Effector CD4-positive, alpha-beta T cell (primary cell): ENCODE data around the gene CRKL.

ENCODE experiments used
- DNase-seq: peaks from one replicate; pipeline ENCODE4 v3.0.0-alpha.2; 2020

Gene CRKL

GRCh38 chr22:20983081-20983771 is 66.0 kb downstream of the CRKL start:
- DNase-seq: no peak

GRCh38 chr22:20985720-20986119 is 68.5 kb downstream of the CRKL start:
- DNase-seq: no peak

GRCh38 chr22:20986365-20986764 is 69.2 kb downstream of the CRKL start:
- no peak for DNase-seq

- no peak for DNase-seq
Measured at GRCh38 chr22:20987375-20987774, 70.2 kb downstream of the CRKL start.

- no peak for DNase-seq
Measured at GRCh38 chr22:20988573-20989322, 71.5 kb downstream of the CRKL start.

GRCh38 chr22:20989323-20990138 is 72.3 kb downstream of the CRKL start:
- no peak for DNase-seq

- no peak for DNase-seq
Measured at GRCh38 chr22:20990184-20991180, 73.3 kb downstream of the CRKL start.

- no peak for DNase-seq
Measured at GRCh38 chr22:20991252-20992055, 74.2 kb downstream of the CRKL start.

- DNase-seq: no peak
Measured at GRCh38 chr22:20992056-20992442, 74.8 kb downstream of the CRKL start.

- no peak for DNase-seq
Measured at GRCh38 chr22:20992456-20993303, 75.5 kb downstream of the CRKL start.

GRCh38 chr22:20993304-20994127 is 76.3 kb downstream of the CRKL start:
- DNase-seq: no peak

GRCh38 chr22:20994128-20994901 is 77.1 kb downstream of the CRKL start:
- DNase-seq: no peak

- DNase-seq: no peak
Measured at GRCh38 chr22:20994902-20995241, 77.7 kb downstream of the CRKL start.

- no peak for DNase-seq
Measured at GRCh38 chr22:20995329-20996030, 78.3 kb downstream of the CRKL start.

GRCh38 chr22:20996031-20996410 is 78.8 kb downstream of the CRKL start:
- DNase-seq: no peak

- no peak for DNase-seq
Measured at GRCh38 chr22:20996598-20997535, 79.7 kb downstream of the CRKL start.
